Ammon's horn (tissue), 1 donor: Measurements from ENCODE around the gene PDE4D.
A peak's percentile ranks its signal among the peaks of the same experiment; 100 is the strongest.

Experiments used
- DNase-seq: peaks from one replicate; pipeline ENCODE4 v3.0.0-alpha.2; 2016; ENCODE audit warnings: low spot score

Gene PDE4D

GRCh38 chr5:59039296-59040023 is 854.1 kb downstream of the PDE4D start:
- DNase-seq = peak; percentile 44

GRCh38 chr5:59038798-59039295 is 854.7 kb downstream of the PDE4D start:
- peak; percentile 6 for DNase-seq

DNA sequence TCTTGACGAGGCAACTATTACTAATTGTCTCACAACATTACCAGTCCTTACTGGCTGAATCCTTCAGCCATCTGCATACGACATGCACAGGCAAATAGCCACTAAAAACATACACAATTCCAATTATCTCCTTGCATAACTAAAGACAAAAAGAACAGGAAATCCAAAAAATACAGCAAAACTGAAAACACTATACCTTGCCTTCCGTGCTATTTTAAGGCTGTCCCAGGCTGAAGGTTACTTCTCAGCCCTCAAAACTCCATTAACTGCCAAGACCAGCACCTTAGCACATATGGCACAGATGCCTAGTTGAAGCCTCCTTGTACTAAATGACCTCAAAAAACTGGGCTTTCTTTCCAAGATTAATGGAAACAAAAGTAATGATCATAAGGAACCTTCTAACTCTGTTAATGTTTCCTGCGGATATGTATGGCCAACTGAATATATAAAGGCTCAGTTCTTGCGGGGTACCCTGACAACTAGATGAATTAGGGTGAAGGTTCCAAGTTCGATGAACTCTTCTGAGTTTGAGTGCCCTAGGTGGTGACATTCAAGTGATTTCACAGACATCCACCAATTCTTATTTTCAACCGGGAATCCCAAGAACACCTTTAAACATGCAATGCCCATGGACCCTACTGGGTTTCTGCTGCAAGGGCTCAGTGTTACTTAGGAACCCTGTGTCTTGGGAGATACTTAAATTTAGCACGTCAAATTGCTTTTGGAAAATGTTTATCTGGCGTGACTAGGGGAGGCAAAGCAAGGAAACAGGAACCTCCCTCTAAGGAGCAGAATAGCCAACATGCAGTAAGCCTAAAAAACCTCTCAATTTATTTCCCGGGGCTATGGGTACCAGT is 855.4 kb downstream of the PDE4D start:
- DNase-seq = no peak

GRCh38 chr5:59037453-59037852 is 856.1 kb downstream of the PDE4D start:
- no peak for DNase-seq

GRCh38 chr5:59037041-59037440 is 856.5 kb downstream of the PDE4D start:
- no peak for DNase-seq

DNA sequence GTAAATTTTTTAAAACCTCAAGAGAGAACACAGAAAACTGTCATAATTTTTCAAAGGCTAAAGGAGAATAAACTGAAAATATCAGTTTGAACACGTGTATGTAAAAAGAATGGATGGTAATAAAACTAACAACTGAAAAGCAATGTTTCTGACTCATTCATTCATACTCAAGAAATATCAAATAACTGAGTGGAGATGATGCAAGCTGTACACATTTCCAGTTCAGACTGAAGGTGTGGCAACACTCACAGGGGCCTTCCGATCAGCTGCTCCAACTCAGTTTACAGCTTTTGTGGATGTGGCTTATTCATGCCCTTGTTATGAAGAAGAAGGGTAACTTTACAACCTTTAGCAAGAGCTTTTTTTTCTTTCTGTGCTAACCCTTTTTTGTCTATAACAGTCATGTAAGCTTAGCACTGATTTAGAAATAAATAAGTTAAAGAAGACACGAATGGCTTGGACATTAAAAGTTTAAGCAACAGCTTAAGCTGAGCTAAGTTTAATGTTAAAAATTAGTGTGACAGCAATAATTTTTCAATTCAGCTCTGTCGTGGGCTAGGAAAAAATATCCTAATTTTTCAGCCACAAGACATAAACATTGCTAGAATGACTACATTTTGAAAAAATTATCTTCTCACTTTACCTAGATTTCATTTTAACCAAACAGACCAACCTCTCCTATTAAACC is 857.1 kb downstream of the PDE4D start:
- no peak for DNase-seq

- DNase-seq = no peak
Observed at GRCh38 chr5:59035681-59036080, 857.8 kb downstream of the PDE4D start.

DNA sequence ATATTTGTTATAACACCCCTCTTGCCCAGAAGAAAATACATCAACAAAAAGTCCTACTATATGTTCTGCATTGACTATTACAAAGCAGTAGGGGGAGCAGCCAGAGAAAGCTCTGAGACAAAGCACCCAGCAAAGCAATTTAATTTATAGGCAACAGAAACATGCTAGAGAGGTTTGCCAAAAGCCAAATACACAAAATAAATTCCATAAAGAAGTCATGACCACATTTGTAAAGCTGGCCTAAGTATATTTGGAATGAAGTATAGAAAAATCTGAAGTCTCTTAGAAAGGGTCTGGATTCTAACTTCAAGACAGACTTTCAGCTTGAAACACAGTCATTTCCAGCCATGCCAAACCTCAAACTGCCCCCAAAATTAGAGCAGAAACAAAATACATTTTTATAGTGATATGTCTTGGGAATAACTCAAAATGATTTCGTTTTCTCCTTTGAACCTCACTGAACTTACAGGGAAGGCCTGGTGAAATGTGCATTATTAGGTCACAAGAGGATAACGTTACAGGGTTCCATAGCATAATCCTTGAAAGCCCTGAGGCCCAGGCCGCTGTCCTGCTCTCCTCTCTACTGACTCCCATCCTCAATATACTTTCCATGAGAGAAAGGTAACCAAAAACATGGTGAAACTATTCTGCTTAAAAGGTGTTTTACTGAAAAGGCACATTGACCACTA is 858.9 kb downstream of the PDE4D start:
- peak; percentile 7 for DNase-seq

GRCh38 chr5:59027145-59027907 is 866.2 kb downstream of the PDE4D start:
- no peak for DNase-seq

DNA sequence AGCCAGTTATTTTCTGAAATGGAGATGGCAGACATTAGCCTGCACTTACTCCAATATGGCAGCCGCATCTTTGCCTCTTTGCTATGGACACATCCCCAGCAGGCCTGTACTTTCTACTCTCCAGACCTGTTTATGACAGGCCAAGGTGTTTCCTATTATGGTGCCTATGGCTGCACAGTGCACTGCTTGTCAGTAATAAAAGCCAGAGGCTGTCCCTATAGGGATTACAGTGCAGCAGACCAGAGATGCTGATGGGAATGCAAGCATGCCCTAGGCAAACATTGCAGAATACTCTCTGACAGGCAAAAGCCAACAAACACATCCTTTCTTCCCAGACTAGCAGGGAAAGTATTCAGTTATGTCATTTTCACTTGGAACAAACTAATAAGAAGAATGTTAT is 867.8 kb downstream of the PDE4D start:
- no peak for DNase-seq

GRCh38 chr5:59021837-59022514 is 871.5 kb downstream of the PDE4D start:
- no peak for DNase-seq

- no peak for DNase-seq
Observed at GRCh38 chr5:59021286-59021673, 872.2 kb downstream of the PDE4D start.

DNA sequence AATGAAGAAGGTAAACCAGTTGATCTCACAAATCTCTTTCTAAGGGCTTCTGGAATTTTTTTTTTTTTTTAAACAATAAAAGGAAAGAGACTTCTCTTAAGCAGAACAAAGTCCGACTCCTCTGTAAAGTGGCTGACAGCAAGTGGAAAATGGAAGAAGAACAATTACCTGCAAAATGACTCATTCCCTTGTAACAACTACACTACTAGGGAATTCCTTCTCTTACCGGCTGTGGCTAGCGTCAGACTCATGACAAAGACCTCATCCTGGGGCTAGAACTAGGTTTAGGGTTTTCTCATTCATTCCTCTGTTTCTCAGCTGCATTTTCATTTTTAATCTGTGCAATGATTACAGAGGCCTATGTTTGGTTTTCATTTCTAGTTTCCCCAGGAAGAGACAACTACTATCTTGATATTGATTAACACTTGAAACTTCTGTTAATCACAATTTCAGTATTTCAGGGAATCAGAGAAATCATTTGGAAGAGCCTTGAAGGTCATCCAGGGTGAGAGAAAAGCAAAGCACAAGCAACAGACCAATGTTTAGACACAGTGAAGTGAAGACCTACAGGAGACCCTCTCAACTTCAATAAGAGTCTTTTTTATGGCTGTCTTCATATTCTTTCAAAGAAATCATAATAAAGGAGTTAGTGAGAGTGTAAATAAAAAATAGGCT is 872.8 kb downstream of the PDE4D start:
- DNase-seq = no peak

DNA sequence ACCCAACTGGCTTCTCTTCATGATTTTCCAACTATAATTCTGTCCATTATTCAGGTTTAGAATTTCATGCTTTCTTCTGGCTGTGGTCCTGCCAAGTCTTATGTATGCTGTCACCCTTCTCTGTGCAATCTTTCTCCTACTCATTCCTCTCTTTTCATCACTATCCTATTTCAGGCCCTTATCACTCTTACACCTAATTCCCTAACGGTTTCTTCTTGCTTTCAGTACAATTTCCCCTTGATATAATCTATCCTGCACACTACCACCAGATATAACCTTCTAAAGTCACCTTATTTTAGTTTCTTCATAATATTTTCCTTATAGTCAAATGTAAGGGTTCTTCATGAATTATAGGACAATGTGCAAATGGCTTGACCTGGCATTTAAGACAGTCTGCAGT is 874.4 kb downstream of the PDE4D start:
- no peak for DNase-seq

- DNase-seq = no peak
Observed at GRCh38 chr5:59016925-59017324, 876.6 kb downstream of the PDE4D start.

GRCh38 chr5:59008816-59009473 is 884.6 kb downstream of the PDE4D start:
- DNase-seq = no peak

- peak; percentile 26 for DNase-seq
Observed at GRCh38 chr5:59007460-59008063, 886.0 kb downstream of the PDE4D start.

- no peak for DNase-seq
Observed at GRCh38 chr5:59005934-59006701, 887.4 kb downstream of the PDE4D start.
